ENCODE results near the gene SYT9.

The SYT9 gene, protein sequence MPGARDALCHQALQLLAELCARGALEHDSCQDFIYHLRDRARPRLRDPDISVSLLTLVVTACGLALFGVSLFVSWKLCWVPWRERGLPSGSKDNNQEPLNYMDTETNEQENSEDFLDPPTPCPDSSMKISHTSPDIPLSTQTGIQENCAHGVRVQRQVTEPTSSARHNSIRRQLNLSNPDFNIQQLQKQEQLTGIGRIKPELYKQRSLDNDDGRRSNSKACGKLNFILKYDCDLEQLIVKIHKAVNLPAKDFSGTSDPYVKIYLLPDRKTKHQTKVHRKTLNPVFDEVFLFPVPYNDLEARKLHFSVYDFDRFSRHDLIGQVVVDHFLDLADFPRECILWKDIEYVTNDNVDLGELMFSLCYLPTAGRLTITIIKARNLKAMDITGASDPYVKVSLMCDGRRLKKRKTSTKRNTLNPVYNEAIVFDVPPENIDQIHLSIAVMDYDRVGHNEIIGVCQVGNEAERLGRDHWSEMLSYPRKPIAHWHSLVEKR

DNA sequence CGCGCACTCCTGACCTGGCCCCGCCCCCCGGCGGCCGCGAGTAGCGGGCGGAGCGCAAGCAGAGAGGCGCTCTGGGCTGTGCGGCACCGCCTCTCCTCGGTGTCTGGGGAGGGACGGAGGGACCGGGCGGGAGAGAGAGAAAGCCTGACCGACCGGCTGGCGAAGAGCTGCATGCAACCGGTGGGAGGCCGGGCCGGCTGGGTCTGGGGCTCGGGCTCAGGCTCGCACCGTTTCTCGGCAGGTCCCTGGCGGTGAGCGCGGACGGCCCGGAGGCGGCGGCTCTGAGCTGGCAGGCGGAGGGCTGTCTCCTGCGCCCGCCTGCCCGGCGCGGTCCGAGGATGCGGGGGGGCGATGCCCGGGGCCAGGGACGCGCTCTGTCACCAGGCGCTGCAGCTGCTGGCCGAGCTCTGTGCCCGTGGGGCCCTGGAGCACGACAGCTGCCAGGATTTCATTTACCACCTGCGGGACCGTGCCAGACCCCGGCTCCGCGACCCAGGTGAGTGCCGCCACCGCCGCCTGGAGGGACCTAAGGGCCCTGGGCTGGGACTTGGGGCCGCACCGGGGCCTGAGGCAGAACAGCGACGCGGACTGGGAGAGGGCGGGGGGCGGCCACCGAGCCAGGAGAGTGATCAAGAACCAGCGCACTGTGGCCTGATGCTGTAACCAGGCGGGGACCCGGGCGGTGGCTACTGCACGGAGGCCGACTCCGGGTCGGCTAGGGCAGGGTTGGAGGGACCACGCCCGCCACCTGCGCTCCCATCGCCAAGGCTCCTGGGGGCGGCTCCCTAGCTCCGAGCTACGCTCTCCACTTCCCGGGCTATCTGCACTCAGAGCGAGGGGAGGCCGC, at the start of gene SYT9:
Gene SYT9 (plus strand): TSS at position 69 of the 847 bp plus-strand sequence. CDS start 283 bp downstream, at position 352.
- DNase-seq, result peak; percentile 68

DNA sequence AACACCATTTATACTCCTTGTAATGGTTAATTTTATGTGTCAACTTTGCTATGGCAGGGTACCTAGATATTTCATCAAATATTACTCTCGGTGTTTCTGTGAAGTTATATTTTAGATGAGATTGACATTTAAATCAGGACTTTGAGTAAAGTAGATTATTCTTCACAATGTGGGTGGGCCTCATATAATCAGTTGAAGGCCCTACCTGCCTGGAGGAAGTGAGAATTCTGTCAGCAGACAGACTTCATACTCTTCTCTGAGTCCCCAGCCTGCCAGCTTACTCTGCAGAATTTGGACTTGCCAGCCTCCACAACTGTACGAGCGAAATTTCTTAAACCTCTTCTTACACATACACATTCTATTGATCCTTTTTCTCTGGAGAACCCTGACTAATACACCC, 49.3 kb upstream of the SYT9 start:
- DNase-seq, result no peak

DNA sequence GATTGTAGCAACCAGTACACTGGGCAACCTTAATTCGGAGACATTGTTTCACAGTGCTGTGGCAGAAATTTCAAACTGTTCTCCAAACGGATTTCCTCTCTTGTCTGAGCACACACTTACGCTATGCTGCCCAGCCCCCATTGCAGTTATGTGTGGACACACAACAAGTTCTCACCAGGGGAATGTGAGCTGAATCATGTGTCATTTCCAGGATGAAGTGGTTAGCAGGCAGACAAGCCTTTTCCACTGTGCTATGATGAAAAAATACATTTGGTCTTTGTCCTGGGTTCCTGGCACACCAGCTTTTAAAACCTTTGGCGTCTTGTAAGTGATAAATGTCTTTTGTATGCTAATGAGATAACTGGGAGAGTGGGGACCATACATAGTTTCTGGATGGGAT, 46.9 kb upstream of the SYT9 start:
- no peak for DNase-seq

DNA sequence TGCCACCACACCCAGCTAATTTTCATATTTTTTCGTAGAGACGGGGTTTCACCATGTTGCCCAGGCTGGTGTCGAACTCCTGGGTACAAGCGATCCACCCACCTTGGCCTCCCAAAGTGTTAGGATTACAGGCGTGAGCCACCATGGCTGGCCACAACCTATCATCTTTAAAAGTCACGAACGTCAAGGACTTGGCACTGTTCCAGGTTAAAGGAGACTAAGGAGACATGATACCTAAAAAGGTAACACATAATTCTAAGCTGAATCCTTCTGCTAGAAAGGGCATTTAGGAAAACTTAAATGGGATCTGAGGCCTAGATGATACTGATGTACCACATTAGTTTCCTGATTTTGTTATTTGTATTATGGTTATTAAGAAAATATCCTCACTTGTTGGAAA, 43.3 kb upstream of the SYT9 start:
- DNase-seq, result no peak

DNA sequence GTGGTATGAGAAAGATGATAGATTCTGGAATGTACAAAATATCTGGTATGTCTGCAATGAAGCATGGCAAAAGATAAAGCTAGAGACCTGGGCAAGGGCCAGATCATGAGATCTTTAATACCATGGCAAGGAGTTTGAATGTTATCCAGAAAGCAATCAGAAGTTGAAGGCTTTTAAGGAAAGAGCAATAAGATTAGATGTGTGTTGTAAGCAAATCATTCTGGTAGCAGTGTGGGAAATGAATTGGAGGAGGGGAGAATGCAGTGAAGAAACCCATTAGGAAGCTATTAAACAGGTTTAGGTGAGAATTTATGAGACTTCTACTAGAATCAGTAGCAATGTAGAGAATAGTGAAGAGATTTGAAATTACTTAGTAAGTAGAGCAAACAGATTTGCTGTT, 32.2 kb upstream of the SYT9 start:
- no peak for DNase-seq

DNA sequence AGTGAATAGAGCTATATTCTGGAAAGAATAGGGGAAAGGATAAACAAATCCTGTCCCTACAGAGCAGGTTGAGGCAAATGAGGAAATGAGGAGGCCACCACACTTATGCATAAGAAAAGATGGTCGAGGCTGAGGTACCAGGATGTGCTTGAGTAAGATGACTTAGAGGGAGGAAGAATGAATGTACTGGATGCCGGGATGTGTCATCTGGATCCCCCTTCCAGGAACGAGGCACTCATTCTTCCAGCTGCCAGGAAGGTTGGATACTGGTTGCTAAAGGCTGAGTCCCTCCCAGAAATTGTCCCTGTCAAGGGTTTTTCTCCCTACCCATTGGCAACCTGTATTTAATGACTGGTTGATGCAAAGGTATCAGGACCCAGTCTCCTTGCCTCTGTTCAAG, 31.1 kb upstream of the SYT9 start:
- DNase-seq, result no peak

DNA sequence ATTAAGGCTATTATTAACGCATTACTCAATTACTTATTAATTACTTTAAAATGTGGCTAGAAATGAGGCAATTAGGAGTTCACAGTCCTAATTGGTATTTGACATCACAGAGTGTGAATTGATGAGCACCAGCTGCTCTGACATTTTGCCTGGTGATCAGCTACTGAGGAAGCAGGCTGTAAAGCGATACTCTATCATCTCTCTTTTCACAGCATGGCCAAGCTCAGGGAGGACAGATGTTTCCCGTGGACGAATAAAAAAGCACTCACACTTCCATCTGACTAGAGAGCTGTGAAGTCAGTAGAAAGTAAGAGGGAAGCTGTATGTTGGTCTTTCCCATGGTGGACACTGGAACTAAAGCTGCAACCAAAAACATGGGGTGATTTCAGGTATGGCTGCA, 29.1 kb upstream of the SYT9 start:
- no peak for DNase-seq

DNA sequence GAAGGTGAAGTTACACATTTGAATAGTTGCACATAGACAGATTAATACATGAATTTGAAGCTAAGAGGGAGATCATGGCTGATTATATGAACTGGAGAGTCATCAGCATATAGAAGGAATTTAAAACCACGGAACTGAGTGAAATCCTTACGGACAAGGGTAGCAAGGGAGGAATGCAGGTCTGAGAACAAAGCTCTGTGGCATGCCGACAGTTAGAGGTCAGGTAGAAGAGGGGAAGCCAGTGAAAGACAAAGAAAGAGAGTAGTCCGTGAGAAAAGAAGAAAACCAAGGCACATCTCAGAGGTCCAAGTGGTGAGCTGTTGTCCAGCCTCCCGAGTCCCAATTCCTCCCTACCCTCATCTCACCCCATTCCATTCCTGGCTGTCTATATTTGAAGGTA, 11.8 kb upstream of the SYT9 start:
- DNase-seq, result no peak

DNA sequence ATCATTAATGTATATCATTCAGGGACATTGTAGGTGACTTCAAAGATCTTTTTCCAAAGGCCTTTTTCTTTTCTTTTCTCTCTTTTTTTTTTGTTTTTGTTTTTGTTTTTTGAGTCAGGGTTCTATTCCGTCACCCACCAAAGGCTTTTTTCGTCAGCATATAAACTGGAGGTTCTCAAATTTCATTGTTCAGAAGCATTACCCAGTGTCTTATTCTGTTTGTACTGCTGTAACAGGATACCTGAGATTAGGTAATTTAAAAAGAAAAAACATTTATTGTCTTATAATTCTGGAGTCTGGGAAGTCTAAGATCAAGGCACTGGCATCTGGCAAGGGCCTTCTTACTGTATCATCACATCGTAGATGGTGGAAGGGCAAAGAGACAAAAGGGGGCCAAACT, 6.4 kb upstream of the SYT9 start:
- DNase-seq, result no peak

DNA sequence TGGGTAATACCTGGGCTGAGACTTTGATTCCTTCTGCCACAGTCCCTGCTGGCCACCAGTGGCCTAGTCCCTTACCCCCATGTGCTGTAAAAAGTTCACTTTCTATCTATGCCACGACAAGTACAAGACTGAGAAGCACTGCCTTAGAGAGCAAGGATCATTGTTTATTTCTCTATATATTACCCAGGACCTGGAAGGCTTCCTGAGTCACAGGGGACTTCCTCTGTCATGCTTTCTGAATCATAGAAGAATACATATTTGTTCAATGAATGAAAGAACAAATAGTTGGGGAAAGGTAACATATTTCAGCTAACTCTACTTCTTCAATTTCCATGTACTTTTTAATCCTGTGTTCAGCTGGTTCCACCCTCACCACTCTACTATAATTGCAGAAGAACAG, 5.5 kb upstream of the SYT9 start:
- DNase-seq, result no peak

DNA sequence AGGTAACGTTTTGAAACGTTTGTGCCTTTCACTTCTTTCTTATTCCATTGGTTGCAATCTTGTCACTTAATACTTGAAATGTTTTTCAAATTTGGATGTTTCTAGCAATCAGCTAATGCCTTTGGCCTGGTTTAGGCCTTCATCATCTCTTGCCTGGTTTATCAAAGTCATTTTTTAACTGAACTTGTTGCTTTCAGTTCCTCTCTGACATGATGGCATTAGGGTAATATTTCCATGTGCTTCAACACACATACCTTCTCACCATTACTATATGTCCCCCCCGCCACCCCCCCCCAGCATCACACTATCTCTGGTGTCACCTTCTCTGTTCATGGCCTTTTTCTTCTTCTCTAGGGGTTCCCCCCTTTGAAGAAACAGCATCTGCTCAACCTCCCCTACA, 1.5 kb upstream of the SYT9 start:
- DNase-seq, result no peak

DNA sequence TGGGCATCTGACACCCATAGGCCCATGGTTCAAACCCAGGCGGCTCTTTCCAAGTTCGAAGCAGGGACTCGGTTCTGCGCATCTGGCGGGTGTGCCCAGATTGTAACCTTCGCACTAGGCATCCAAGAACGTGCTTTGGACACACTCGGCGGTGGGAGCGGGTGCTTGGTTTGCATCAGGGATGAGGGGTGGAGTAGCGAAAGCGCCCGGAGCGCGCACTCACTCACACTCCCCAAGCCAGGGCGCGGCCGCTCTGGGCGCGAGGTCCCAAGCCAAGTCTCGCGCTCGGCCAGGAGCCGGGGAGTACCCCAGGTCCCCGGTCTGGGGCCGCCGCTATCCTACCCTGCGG, 243 bp upstream of the SYT9 start:
- DNase-seq, result no peak

DNA sequence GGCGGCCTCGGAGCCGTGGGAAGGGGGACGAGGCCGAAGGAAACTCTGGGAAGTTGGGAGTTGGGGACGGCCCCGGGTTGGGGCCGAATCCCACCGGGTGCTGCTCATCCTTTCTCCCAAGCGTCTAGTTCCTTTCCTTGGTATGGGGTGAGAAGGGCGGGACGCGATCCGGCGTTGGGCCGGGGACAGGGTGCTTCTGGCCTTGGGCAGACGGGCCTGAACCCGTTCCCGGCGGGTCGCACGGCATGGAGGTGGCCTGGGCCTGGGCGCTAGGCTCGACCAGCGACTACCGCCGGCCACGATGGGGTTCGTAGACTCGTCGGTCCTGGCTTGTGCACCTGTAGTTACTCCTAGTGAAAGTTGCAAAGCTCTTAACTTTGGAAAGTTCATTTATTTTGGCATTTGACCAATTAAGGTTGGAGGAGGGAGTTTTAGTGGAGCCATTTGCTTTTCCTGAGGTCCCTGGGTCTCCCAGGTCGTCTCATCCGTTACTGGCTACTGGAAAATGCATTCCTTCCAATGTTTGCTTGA, 1.0 kb downstream of the SYT9 start:
- DNase-seq, result no peak

DNA sequence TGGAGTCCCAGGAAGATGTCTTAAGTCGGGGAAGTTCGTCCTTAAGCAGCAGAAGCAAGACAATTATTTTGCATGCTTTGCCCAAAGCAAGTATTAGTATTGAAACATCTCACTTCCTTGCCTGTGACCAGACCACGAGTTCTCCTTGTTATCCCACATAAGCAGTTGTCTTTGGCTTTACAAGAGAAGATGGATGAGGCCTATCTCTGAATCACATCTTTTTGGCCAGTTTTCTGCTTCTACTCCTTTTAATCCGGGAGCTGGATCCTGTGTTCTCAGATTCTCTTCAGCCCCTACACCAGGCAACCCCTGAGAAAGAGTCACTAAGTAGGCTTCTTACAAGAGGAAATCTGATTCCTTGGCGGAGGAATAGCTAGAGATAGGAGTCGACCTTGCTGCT, 2.1 kb downstream of the SYT9 start:
- DNase-seq, result no peak

DNA sequence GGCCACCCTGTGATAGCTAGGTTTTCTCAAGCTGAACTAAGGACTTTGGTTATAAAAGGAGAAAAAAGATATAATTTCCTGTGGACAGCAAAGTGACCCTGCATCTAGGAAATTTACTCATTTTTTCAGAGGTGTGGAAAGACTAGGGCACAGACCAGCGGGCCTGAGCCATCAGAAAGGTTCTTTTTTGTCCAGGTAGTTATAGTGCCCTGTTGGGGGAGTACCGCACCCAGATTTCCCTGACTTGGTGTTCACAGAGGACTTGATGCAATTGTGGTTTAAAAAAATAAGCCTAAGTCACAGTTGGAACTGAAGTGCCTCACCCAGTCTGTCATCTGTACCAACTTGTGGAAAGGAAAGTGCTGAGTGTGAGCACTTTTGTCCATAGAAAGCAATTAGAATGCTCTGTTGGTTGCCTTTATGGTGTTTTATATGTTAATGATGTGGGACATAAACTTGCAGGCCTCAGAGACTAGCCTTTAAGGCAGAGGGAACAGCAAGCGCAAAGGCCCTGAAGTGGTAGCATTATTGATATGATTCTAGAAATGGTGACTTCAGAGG, 3.1 kb downstream of the SYT9 start:
- no peak for DNase-seq

DNA sequence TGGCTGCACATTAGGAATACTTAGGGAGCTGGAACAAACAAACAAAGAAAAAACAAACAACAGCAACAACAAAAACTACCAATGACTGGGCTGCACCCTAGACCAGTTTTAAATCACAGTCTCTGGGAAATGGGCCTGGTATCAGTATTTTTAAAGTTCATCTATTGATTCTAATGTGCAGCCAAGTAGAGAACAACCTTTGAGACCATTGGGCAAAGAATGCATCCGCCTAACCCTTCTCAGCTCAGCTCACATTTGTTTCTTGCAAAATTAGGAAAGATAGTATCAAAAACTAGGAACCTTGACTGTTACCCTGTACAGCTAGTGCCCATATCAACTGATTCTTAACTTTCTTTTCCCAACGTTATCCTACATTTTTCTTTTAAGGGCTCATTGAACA, 5.2 kb downstream of the SYT9 start:
- no peak for DNase-seq

DNA sequence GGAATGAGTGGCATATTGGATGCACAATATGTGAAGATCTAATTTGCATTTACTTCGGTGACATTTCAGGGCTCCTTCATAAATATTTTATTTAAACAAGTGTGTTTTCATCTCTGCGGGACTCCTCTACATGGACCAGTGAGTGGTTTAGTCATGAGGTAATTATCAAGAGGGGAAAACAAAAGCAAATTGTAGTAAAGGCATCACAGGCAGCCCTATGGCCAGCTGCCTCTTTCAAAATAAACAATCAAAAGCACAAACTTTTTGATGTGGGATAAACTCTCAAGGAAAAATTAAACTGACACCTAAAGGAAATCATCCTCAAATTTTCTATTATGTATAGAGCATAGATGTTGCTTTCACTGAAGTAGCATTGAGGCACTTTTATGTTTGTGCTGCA, 6.0 kb downstream of the SYT9 start:
- DNase-seq, result no peak

DNA sequence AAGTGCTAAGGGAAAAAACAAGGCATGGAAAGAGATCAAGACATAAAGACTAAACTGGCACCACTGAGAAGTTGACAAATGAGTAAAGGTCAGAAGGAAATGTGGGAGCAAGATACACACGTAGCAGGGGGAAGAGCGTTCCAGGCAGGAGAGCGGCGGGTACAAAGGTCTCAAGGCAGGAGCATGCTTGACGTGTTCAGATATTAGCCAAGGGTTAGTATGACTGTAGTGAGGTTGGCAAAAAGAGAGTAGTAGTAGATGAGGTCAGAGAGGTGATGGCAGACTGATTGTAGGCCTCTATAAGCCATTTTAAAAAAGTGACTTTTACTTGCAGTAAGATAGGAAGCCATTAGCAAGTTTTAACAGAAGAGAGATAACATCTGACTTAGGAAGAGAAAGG, 9.9 kb downstream of the SYT9 start:
- no peak for DNase-seq

DNA sequence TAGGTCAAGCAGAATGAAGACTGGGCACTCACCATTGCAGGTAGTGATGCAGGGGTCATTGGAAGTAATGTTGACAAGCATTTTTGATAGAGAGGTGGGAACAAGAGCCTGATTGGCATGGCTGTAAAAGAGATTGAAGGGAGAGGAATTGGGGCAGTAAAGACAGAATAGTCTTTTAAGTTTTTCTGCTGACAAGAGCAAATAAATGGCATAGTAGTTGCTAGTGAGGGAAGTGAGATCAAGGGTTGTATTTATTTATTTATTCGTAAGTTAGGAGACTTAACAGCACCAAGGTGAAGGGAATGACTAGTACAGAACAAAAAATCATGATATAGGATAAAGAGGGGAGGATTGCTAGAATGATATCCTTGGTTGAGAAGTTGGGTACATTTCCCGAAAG, 11.0 kb downstream of the SYT9 start:
- no peak for DNase-seq

DNA sequence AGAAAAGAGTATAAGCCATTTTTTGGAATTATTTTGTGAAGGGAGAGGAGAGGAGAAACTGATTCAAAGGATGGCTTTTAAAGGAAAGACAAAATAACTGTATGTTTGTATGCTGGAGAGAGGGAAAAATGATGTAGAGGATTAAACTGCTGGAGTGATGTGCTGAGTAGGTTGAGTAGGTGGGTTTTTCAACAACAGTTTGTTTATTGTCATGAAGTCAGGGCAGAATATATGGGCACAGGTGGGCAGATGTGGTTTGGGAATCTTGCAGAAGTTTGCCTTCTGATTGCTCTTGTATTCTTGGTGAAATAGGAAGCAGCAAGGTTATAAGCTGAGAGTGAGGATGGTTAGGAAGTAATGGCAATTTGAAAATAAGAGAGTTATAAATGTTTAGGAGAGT, 12.1 kb downstream of the SYT9 start:
- DNase-seq, result no peak

DNA sequence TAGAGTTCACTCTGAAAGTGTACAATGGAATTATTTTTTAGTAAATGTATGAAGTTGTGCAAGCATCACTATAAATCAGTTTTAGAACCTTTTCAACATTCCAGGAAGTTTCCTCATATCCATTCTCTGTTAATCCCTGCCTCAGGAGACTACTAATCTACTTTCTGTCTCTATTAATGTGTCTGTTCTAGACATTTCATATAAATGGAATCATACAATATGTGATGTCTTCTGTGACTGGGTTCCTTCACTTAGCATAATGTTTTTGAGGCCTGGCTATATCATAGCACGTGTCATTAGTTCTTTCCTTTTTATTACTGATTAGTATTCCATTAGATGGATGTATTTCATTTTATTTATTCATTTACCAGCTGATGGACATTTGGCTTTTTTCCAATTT, 17.1 kb downstream of the SYT9 start:
- DNase-seq, result no peak

DNA sequence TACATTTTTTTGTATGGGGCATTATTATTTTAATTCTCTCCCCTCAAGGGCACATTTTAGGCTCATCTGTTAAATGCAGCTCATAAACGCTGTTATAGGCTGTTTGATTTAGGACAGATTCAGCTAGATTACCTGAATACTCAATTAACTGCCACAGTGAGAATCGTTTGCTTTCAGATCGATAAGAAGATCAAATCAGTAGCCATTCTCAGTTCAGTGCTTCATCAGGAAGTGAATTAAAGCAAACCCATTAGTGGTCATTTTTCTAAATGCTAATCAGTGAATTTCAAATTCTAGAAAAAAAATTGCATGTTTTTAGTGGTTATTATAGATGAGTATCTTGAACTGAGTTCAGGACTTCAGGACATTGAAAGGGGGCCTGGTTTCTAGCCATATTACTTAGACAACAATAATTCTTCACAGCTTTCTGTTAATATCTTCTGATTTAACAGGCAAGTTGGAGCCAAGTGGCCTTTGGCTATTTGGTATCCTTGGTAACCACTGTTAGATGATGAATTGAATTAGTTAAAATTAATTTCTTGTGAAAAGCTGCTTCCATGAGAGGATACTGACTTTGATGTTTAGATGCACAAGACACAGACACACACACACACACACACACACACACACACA, 18.6 kb downstream of the SYT9 start:
- no peak for DNase-seq

DNA sequence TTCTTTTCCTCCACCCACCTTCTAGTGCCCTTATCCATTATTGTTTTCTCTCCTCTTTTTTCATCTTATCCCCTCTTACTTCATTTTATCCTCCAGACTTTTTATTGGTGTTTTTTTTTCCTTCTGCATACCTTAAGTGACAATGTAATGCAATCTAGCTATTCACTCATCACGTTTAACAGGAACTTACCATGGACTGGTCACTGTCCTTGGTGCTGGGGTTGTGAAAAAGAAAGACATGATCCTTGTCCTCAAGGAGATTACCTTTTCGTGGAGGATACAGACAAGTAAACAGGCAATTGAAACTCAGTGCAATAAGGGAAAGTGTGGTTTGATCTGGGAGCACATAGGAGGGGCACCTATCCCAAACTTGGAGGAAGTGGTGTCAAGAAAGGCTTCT, 20.7 kb downstream of the SYT9 start:
- no peak for DNase-seq

All from NCI-H345 (cell line).